GM12878 (cell line): ENCODE measurements around the gene ITGA11.

ENCODE experiments used
- CTCF ChIP-seq, 3 experiments: IDR thresholded peaks in 2 of 3; conservative IDR thresholded peaks in 1 of 3; 2 replicates each; pipeline ENCODE4 v1.5.1; 2011; ENCODE audit warnings: low read depth in 3 of 3, low read length in 3 of 3, mild to moderate bottlenecking in 3 of 3, control low read depth in 2 of 3, moderate library complexity in 2 of 3, inconsistent platforms in 1 of 3, mixed read lengths in 1 of 3; ENCODE audit not compliant: control insufficient read depth in 2 of 3, insufficient read depth in 1 of 3; ENCODE audit errors: extremely low read depth in 1 of 3
- EP300 ChIP-seq, 2 experiments: fragments of 150-350 bp in 1 of 2; IDR thresholded peaks; 2 replicates each; pipeline ENCODE4 v1.6.1; 2011 to 2012; ENCODE audit warnings: low read depth in 2 of 2, low read length in 2 of 2, borderline replicate concordance in 1 of 2, improper control_type of control experiment in 1 of 2, inconsistent platforms in 1 of 2; ENCODE audit not compliant: control insufficient read depth in 1 of 2
- POLR2A ChIP-seq: IDR thresholded peaks from 2 replicates; pipeline ENCODE4 v1.6.1; 2011; ENCODE audit warnings: low read depth, mild to moderate bottlenecking, low read length
- RAD51 ChIP-seq: fragments of 450-650 bp; IDR thresholded peaks from 2 replicates; pipeline ENCODE4 v1.6.1; 2016; ENCODE audit warnings: moderate library complexity, mild to moderate bottlenecking, inconsistent platforms
- ZNF384 ChIP-seq: IDR thresholded peaks from 2 replicates; pipeline ENCODE4 v1.6.1; 2012; ENCODE audit warnings: low read depth, mild to moderate bottlenecking, low read length, improper control_type of control experiment, borderline replicate concordance
- TF ChIP-seq, protein P1 (sequence below): IDR thresholded peaks from 2 replicates; pipeline ENCODE4 v1.6.1; 2012; ENCODE audit warnings: mild to moderate bottlenecking, low read depth, low read length
- TF ChIP-seq, protein P2 (sequence below): IDR thresholded peaks from 2 replicates; pipeline ENCODE4 v1.6.1; 2011; ENCODE audit warnings: low read depth, low read length, improper control_type of control experiment, borderline replicate concordance

- no peak for TF ChIP-seq EP300 (IDR thresholded peaks at IDR 0.05; ENCODE audit: borderline replicate concordance in 1 of 2, control insufficient read depth in 1 of 2, low read depth in 2 of 2, low read length in 2 of 2)
- no peak for TF ChIP-seq ZNF384
- TF ChIP-seq, protein P1, sequence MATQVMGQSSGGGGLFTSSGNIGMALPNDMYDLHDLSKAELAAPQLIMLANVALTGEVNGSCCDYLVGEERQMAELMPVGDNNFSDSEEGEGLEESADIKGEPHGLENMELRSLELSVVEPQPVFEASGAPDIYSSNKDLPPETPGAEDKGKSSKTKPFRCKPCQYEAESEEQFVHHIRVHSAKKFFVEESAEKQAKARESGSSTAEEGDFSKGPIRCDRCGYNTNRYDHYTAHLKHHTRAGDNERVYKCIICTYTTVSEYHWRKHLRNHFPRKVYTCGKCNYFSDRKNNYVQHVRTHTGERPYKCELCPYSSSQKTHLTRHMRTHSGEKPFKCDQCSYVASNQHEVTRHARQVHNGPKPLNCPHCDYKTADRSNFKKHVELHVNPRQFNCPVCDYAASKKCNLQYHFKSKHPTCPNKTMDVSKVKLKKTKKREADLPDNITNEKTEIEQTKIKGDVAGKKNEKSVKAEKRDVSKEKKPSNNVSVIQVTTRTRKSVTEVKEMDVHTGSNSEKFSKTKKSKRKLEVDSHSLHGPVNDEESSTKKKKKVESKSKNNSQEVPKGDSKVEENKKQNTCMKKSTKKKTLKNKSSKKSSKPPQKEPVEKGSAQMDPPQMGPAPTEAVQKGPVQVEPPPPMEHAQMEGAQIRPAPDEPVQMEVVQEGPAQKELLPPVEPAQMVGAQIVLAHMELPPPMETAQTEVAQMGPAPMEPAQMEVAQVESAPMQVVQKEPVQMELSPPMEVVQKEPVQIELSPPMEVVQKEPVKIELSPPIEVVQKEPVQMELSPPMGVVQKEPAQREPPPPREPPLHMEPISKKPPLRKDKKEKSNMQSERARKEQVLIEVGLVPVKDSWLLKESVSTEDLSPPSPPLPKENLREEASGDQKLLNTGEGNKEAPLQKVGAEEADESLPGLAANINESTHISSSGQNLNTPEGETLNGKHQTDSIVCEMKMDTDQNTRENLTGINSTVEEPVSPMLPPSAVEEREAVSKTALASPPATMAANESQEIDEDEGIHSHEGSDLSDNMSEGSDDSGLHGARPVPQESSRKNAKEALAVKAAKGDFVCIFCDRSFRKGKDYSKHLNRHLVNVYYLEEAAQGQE: no peak
- no peak for TF ChIP-seq RAD51
- no peak for TF ChIP-seq POLR2A
- TF ChIP-seq, protein P2, sequence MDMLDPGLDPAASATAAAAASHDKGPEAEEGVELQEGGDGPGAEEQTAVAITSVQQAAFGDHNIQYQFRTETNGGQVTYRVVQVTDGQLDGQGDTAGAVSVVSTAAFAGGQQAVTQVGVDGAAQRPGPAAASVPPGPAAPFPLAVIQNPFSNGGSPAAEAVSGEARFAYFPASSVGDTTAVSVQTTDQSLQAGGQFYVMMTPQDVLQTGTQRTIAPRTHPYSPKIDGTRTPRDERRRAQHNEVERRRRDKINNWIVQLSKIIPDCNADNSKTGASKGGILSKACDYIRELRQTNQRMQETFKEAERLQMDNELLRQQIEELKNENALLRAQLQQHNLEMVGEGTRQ: no peak
- TF ChIP-seq CTCF (IDR thresholded peaks at IDR 0.05 in 2 of 3, conservative IDR thresholded peaks at IDR 0.05 in 1 of 3; ENCODE audit: control insufficient read depth in 2 of 3, extremely low read depth in 1 of 3, insufficient read depth in 1 of 3, low read depth in 3 of 3, low read length in 3 of 3): no peak
Observed at GRCh38 chr15:68414591-68414990, 17.4 kb downstream of the ITGA11 start.
